ENCODE results near the gene ABHD6.
"Not testable (repeated sequence)": the region's sequence is repeated elsewhere in the genome, so short reads cannot be mapped to it uniquely, and the experiment has no call there.

Gene ABHD6

GRCh38 chr3:58243976-58244585 is 6.5 kb downstream of the ABHD6 start:
- DNase-seq, result no peak

GRCh38 chr3:58246148-58247047 is 8.8 kb downstream of the ABHD6 start:
- DNase-seq, result no peak

GRCh38 chr3:58249358-58250092 is 11.9 kb downstream of the ABHD6 start:
- no peak for DNase-seq

- DNase-seq, result no peak
Measured at GRCh38 chr3:58250093-58250707, 12.6 kb downstream of the ABHD6 start.

- no peak for DNase-seq
Measured at GRCh38 chr3:58251631-58252035, 14.0 kb downstream of the ABHD6 start.

- no peak for DNase-seq
Measured at GRCh38 chr3:58254144-58254543, 16.6 kb downstream of the ABHD6 start.

GRCh38 chr3:58256061-58256460 is 18.5 kb downstream of the ABHD6 start:
- DNase-seq, result no peak

GRCh38 chr3:58256511-58256910 is 18.9 kb downstream of the ABHD6 start:
- DNase-seq, result no peak

- no peak for DNase-seq
Measured at GRCh38 chr3:58258392-58259055, 20.9 kb downstream of the ABHD6 start.

GRCh38 chr3:58260261-58260731 is 22.7 kb downstream of the ABHD6 start:
- DNase-seq, result no peak

GRCh38 chr3:58260733-58261132 is 23.1 kb downstream of the ABHD6 start:
- no peak for DNase-seq

GRCh38 chr3:58261954-58262666 is 24.5 kb downstream of the ABHD6 start:
- no peak for DNase-seq

GRCh38 chr3:58266577-58266976 is 29.0 kb downstream of the ABHD6 start:
- no peak for DNase-seq

- DNase-seq, result not testable (repeated sequence)
Measured at GRCh38 chr3:58267543-58267942, 30.0 kb downstream of the ABHD6 start.

- DNase-seq, result no peak
Measured at GRCh38 chr3:58269356-58269755, 31.8 kb downstream of the ABHD6 start.

GRCh38 chr3:58270485-58270884 is 32.9 kb downstream of the ABHD6 start:
- no peak for DNase-seq

- DNase-seq, result no peak
Measured at GRCh38 chr3:58271901-58272501, 34.4 kb downstream of the ABHD6 start.

- no peak for DNase-seq
Measured at GRCh38 chr3:58272891-58273290, 35.3 kb downstream of the ABHD6 start.

- not testable (repeated sequence) for DNase-seq
Measured at GRCh38 chr3:58273362-58273761, 35.8 kb downstream of the ABHD6 start.

GRCh38 chr3:58274027-58274614 is 36.5 kb downstream of the ABHD6 start:
- no peak for DNase-seq

- DNase-seq, result no peak
Measured at GRCh38 chr3:58281069-58281468, 43.5 kb downstream of the ABHD6 start.
